Naive thymus-derived CD4-positive, alpha-beta T cell (primary cell): ENCODE results near the gene FAM136A. TPM values are rescaled to one million over a fixed set of nuclear protein-coding genes. Genes with fewer than 3 reads are reported as not detected.

Experiments used
- ATAC-seq: fragments of 150-1000 bp; cut with Tn5 transposase; 2 replicates; pipeline ENCODE4 v1.10.0; 2021; ENCODE audit warnings: mild to moderate bottlenecking, moderate library complexity
- CTCF ChIA-PET: fragments of 350-600 bp; sonication (Branson Sonifier 250); formaldehyde crosslinking; loops from one replicate; lab custom pipeline; 2021; ENCODE audit warnings: antibody characterized with exemption; lab: Charles Lee
- POLR2A ChIA-PET: fragments of 350-600 bp; sonication (Branson Sonifier 250); formaldehyde crosslinking; loops from one replicate; lab custom pipeline; 2021; ENCODE audit warnings: antibody characterized with exemption, inconsistent platforms; lab: Charles Lee
- DNase-seq, 9 donors: peaks; one replicate each; pipeline versions ENCODE4 v3.0.0 to v3.0.0-alpha.2; 2020 to 2022; ENCODE audit warnings: mixed read lengths in 1 of 9
- H3K27ac ChIP-seq: one replicate; pipeline ENCODE4 v1.7.0; 2013; ENCODE audit warnings: mild to moderate bottlenecking, low read depth, low read length, moderate library complexity
- H3K27me3 ChIP-seq, 2 donors: one replicate each; pipeline ENCODE4 v1.7.0; 2013; ENCODE audit warnings: low read length in 2 of 2, mild to moderate bottlenecking in 2 of 2, moderate library complexity in 2 of 2; ENCODE audit not compliant: control insufficient read depth in 2 of 2, insufficient read depth in 2 of 2
- H3K36me3 ChIP-seq, 3 experiments: 1 replicate in 2 of 3; 2 replicates in 1 of 3; pipeline ENCODE4 v1.7.0; 2013; ENCODE audit warnings: low read length in 3 of 3, mild to moderate bottlenecking in 3 of 3, moderate library complexity in 1 of 3; ENCODE audit not compliant: insufficient read depth in 3 of 3, control insufficient read depth in 2 of 3
- H3K4me1 ChIP-seq, 2 donors: one replicate each; pipeline ENCODE4 v1.7.0; 2013; ENCODE audit warnings: low read length in 2 of 2, mild to moderate bottlenecking in 2 of 2, moderate library complexity in 1 of 2; ENCODE audit not compliant: control insufficient read depth in 2 of 2, insufficient read depth in 2 of 2
- H3K4me3 ChIP-seq: 2 replicates; pipeline ENCODE4 v1.7.0; 2013; ENCODE audit warnings: mild to moderate bottlenecking, low read length
- H3K9me3 ChIP-seq, 3 experiments: 1 replicate in 2 of 3; 2 replicates in 1 of 3; pipeline ENCODE4 v1.7.0; 2013; ENCODE audit warnings: low read length in 3 of 3; ENCODE audit not compliant: control insufficient read depth in 2 of 3
- H3K27ac Mint-ChIP-seq, 9 donors: one replicate each; pipeline ENCODE4 v1.8.0; 2020 to 2022; ENCODE audit warnings: mixed read lengths in 9 of 9, mild to moderate bottlenecking in 8 of 9, moderate library complexity in 5 of 9, inconsistent platforms in 2 of 9
- H3K27me3 Mint-ChIP-seq, 5 donors: one replicate each; pipeline ENCODE4 v1.8.0; 2021 to 2022; ENCODE audit warnings: mixed read lengths in 5 of 5, mild to moderate bottlenecking in 1 of 5
- H3K36me3 Mint-ChIP-seq, 5 donors: one replicate each; pipeline ENCODE4 v1.8.0; 2020 to 2022; ENCODE audit warnings: mixed read lengths in 5 of 5, mild to moderate bottlenecking in 3 of 5, inconsistent platforms in 1 of 5
- H3K4me1 Mint-ChIP-seq, 7 donors: one replicate each; pipeline ENCODE4 v1.8.0; 2020 to 2022; ENCODE audit warnings: mixed read lengths in 7 of 7, mild to moderate bottlenecking in 3 of 7, inconsistent platforms in 1 of 7
- H3K4me3 Mint-ChIP-seq, 10 donors: one replicate each; pipeline ENCODE4 v1.8.0; 2020 to 2022; ENCODE audit warnings: mild to moderate bottlenecking in 10 of 10, mixed read lengths in 10 of 10, moderate library complexity in 6 of 10, inconsistent platforms in 2 of 10
- H3K9me3 Mint-ChIP-seq, 11 donors: one replicate each; pipeline ENCODE4 v1.8.0; 2020 to 2022; ENCODE audit warnings: mixed read lengths in 11 of 11, mild to moderate bottlenecking in 4 of 11, inconsistent platforms in 1 of 11, moderate library complexity in 1 of 11
- intact Hi-C, 2 donors: fragments of 100-400 bp; cut with micrococcal nuclease; formaldehyde crosslinking; loops; one replicate each; pipeline ENCODE4 v1.15.1; 2023
- polyA plus RNA-seq, 2 donors: library from polyadenylated mRNA; unstranded; fragments of 300-500 nt; fragmentation: Illumina TruSeq; gene quantifications; one replicate each; pipeline ENCODE4 v1.2.3, GENCODE V29; 2021
- total RNA-seq, 6 experiments: library from RNA in 5 of 6; stranded (reverse) in 5 of 6; gene quantifications; 1 replicate in 5 of 6; 2 replicates in 1 of 6; pipeline ENCODE4 v1.2.3 and lab custom pipeline; 2021 to 2026

FAM136A gene
- total RNA-seq = 10 to 100 TPM; 16.2 to 40.9 (median 28.2) TPM
- 10 to 100 TPM; 30.6 to 33.2 TPM for polyA plus RNA-seq
- total RNA-seq (lab: John Stamatoyannopoulos, UW) = 23.6 reads per million, percentile 54 among the genes with 10 or more reads in this experiment

GRCh38 chr2:70301344-70302194 lies at the start of gene FAM136A:
TSS of gene FAM136A (minus strand) at chr2:70302067. CDS start at chr2:70302011, 56 bp downstream.
- ATAC-seq (peak; percentile 98), DNase-seq (peak; percentile 81 to 93 (median 88))
- Histone ChIP-seq H3K4me1 (peaks cover 6 to 7% of the 10 kb centered on the region in 2 donors), H3K9me3 (no peaks in the 10 kb centered on the region), H3K4me3 (peak within 1 kb of the TSS; percentile 83), H3K27me3 (no peaks in the 10 kb centered on the region), H3K27ac (peak within 1 kb of the TSS; percentile 81), H3K36me3 (peaks cover 0 to 23% (median 0%) of the 10 kb centered on the region in 3 experiments)
- H3K27me3 Mint-ChIP-seq = no peaks in the 10 kb centered on the region
- POLR2A ChIA-PET = interaction anchor here (0.7 to 4.6 kb wide), 7 partner anchors 8 to 408 kb away, joined by 3 to 26 read pairs (median 3); partner anchors contain the start of genes C2orf42, MXD1, SNRNP27 and SNRPG
- peaks cover 0 to 2% (median 0%) of the 10 kb centered on the region in 11 donors for H3K9me3 Mint-ChIP-seq
- intact Hi-C loops = loop anchor here (1.0 to 10.0 kb wide), 20 partner anchors 8 to 926 kb away; partner anchors contain the start of genes SNRPG (in 2 of the 2), TIA1 (in 2 of the 2), ADD2 (in 1 of the 2) and C2orf42 (in 1 of the 2)
- peaks cover 5 to 18% (median 11%) of the 10 kb centered on the region in 5 donors for H3K36me3 Mint-ChIP-seq
- peak within 1 kb of the TSS; percentile 87 to 97 (median 92) for H3K4me3 Mint-ChIP-seq
- peaks cover 10 to 40% (median 27%) of the 10 kb centered on the region in 7 donors for H3K4me1 Mint-ChIP-seq
- CTCF ChIA-PET = interaction anchor here (0.7 to 6.5 kb wide), 7 partner anchors 8 to 483 kb away, joined by 3 to 106 read pairs (median 10); partner anchors contain the start of genes MXD1, PCYOX1 and SNRPG
- H3K27ac Mint-ChIP-seq = peak within 1 kb of the TSS; percentile 84 to 94 (median 90)

GRCh38 chr2:70349921-70350685 lies 48.2 kb upstream of the FAM136A start:
- Mint-ChIP-seq H3K27ac (no peak overlapping the region), H3K4me3 (no peak overlapping the region), H3K27me3 (peaks cover 0 to 45% (median 4%) of the 10 kb centered on the region in 5 donors), H3K9me3 (peaks cover 0 to 1% (median 0%) of the 10 kb centered on the region in 11 donors), H3K4me1 (no peaks in the 10 kb centered on the region), H3K36me3 (no peaks in the 10 kb centered on the region)
- Histone ChIP-seq H3K27ac (no peak overlapping the region), H3K27me3 (peaks cover 0 to 4% of the 10 kb centered on the region in 2 donors), H3K4me1 (no peaks in the 10 kb centered on the region), H3K9me3 (no peaks in the 10 kb centered on the region), H3K36me3 (no peaks in the 10 kb centered on the region), H3K4me3 (no peak overlapping the region)
- POLR2A ChIA-PET = interaction anchor here (0.8 kb wide), 1 partner anchor 297 kb away, joined by 3 read pairs; no protein-coding TSS in a partner anchor
- DNase-seq = no peak
- intact Hi-C loops = loop anchor here (10.0 kb wide), 1 partner anchor 145 kb away; no protein-coding TSS in a partner anchor
- CTCF ChIA-PET = interaction anchor here (0.6 kb wide), 1 partner anchor 1138 kb away, joined by 3 read pairs; no protein-coding TSS in a partner anchor
- no peak for ATAC-seq

GRCh38 chr2:70347831-70348230 lies 46.0 kb upstream of the FAM136A start:
- Histone ChIP-seq H3K36me3 (no peaks in the 10 kb centered on the region), H3K27ac (no peak overlapping the region), H3K27me3 (peaks cover 0 to 4% of the 10 kb centered on the region in 2 donors), H3K9me3 (no peaks in the 10 kb centered on the region), H3K4me3 (no peak overlapping the region), H3K4me1 (no peaks in the 10 kb centered on the region)
- ATAC-seq (no peak), DNase-seq (no peak)
- Mint-ChIP-seq H3K36me3 (no peaks in the 10 kb centered on the region), H3K27me3 (peaks cover 0 to 52% (median 4%) of the 10 kb centered on the region in 5 donors), H3K27ac (no peak overlapping the region), H3K4me1 (no peaks in the 10 kb centered on the region), H3K4me3 (no peak overlapping the region), H3K9me3 (peaks cover 0 to 1% (median 0%) of the 10 kb centered on the region in 11 donors)
- intact Hi-C loops = loop anchor here (10.0 kb wide), 1 partner anchor 147 kb away; no protein-coding TSS in a partner anchor
- ChIA-PET POLR2A (no interaction called here), CTCF (no interaction called here)

GRCh38 chr2:70344195-70344594 lies 42.3 kb upstream of the FAM136A start:
- H3K9me3 Mint-ChIP-seq = no peaks in the 10 kb centered on the region
- CTCF ChIA-PET = interaction anchor here (1.3 to 5.7 kb wide), 2 partner anchors 273 to 301 kb away, joined by 3 to 70 read pairs; no protein-coding TSS in a partner anchor

GRCh38 chr2:70341477-70341765 lies 39.6 kb upstream of the FAM136A start:
- peak overlapping the region in 1 of 10 donors; percentile 27 for H3K4me3 Mint-ChIP-seq
- H3K4me1 ChIP-seq = peaks cover 0 to 8% of the 10 kb centered on the region in 2 donors
- ATAC-seq (peak; percentile 16), DNase-seq (no peak)
- H3K27ac ChIP-seq = no peak overlapping the region
- H3K36me3 ChIP-seq = no peaks in the 10 kb centered on the region
- H3K27ac Mint-ChIP-seq = no peak overlapping the region
- H3K9me3 ChIP-seq = no peaks in the 10 kb centered on the region
- no peaks in the 10 kb centered on the region for H3K36me3 Mint-ChIP-seq
- no peak overlapping the region for H3K4me3 ChIP-seq
- CTCF ChIA-PET = interaction anchor here (0.6 to 5.7 kb wide), 19 partner anchors 23 to 511 kb away, joined by 3 to 91 read pairs (median 4); no protein-coding TSS in a partner anchor
- no peaks in the 10 kb centered on the region for H3K27me3 ChIP-seq
- peaks cover 0 to 26% (median 0%) of the 10 kb centered on the region in 5 donors for H3K27me3 Mint-ChIP-seq
- POLR2A ChIA-PET = no interaction called here
- no peaks in the 10 kb centered on the region for H3K9me3 Mint-ChIP-seq
- peaks cover 0 to 13% (median 11%) of the 10 kb centered on the region in 7 donors for H3K4me1 Mint-ChIP-seq
- intact Hi-C loops = loop anchor here (1.0 to 10.0 kb wide), 6 partner anchors 37 to 307 kb away; partner anchors contain the start of gene TGFA (in 1 of the 2)

More at GRCh38 chr2:70344195-70344594, 42.3 kb upstream of the FAM136A start:
- H3K27ac ChIP-seq = no peak overlapping the region
- ATAC-seq (no peak), DNase-seq (no peak)
- peaks cover 0 to 40% (median 4%) of the 10 kb centered on the region in 5 donors for H3K27me3 Mint-ChIP-seq
- H3K4me3 Mint-ChIP-seq = no peak overlapping the region
- intact Hi-C loops = loop anchor here (10.0 kb wide), 1 partner anchor 151 kb away; no protein-coding TSS in a partner anchor
- H3K9me3 ChIP-seq = no peaks in the 10 kb centered on the region
- peaks cover 0 to 8% of the 10 kb centered on the region in 2 donors for H3K4me1 ChIP-seq
- H3K27me3 ChIP-seq = peaks cover 0 to 4% of the 10 kb centered on the region in 2 donors
- H3K27ac Mint-ChIP-seq = no peak overlapping the region
- H3K4me3 ChIP-seq = no peak overlapping the region
- POLR2A ChIA-PET = no interaction called here
- peaks cover 0 to 13% (median 11%) of the 10 kb centered on the region in 7 donors for H3K4me1 Mint-ChIP-seq
- no peaks in the 10 kb centered on the region for H3K36me3 ChIP-seq
- no peaks in the 10 kb centered on the region for H3K36me3 Mint-ChIP-seq
